Testis (tissue), 3 donors: ENCODE results near the gene ZBED1. TPM values are rescaled to one million over a fixed set of nuclear protein-coding genes. Genes with fewer than 3 reads are reported as not detected.

Experiments used
- DNase-seq: peaks from one replicate; pipeline ENCODE4 v3.0.0-alpha.2; 2019
- H3K27ac ChIP-seq, 2 donors: fragments of 200-600 bp; sonication (generic); one replicate each; pipeline ENCODE4 v1.5.1; 2019
- H3K27me3 ChIP-seq: fragments of 200-600 bp; sonication (generic); one replicate; pipeline ENCODE4 v1.5.1; 2019
- H3K36me3 ChIP-seq: fragments of 200-600 bp; sonication (generic); one replicate; pipeline ENCODE4 v1.5.1; 2017; ENCODE audit warnings: low read depth; ENCODE audit errors: missing control alignments
- H3K4me1 ChIP-seq: fragments of 200-600 bp; sonication (generic); one replicate; pipeline ENCODE4 v1.5.1; 2019
- H3K4me3 ChIP-seq, 2 donors: fragments of 200-600 bp; sonication (generic); one replicate each; pipeline ENCODE4 v1.5.1; 2017 to 2019
- H3K9me3 ChIP-seq: fragments of 200-600 bp; sonication (generic); one replicate; pipeline ENCODE4 v1.5.1; 2017
- POLR2A ChIP-seq: fragments of 450-650 bp; IDR thresholded peaks from one replicate; pipeline ENCODE4 v1.6.1; 2017; ENCODE audit warnings: antibody characterized with exemption, mild to moderate bottlenecking, moderate library complexity
- WGBS, 2 donors: methylation state at CpG; one replicate each; pipeline ENCODE4 v1.1.5; 2018; 5-methylcytosine and 5-hydroxymethylcytosine counted together
- intact Hi-C: fragments of 100-400 bp; cut with DNase I; formaldehyde crosslinking; loops from one replicate; pipeline ENCODE4 v1.15.1; 2023; ENCODE audit warnings: low total_unique reads
- polyA plus RNA-seq: library from polyadenylated mRNA; stranded (reverse); fragments of 350-450 nt; fragmentation: Illumina TruSeq; extraction: RNeasy Lipid Tissue Mini Kit (QIAGEN cat#74804); gene quantifications from one replicate; pipeline ENCODE4 v1.2.3, GENCODE V29; 2014; ENCODE audit warnings: low read depth, low replicate concordance; ENCODE audit not compliant: insufficient read depth
- total RNA-seq, 2 donors: library from RNA; depleted of rRNA; stranded (reverse); fragments of >200 nt; gene quantifications; one replicate each; pipeline ENCODE4 v1.2.3, GENCODE V29; 2016
- TF ChIP-seq, protein P1 (sequence below), 3 experiments: fragments of 450-650 bp in 2 of 3; fragments of 200-600 bp in 1 of 3; sonication (generic) in 1 of 3; IDR thresholded peaks; one replicate each; pipeline ENCODE4 v1.5.1; 2016 to 2019; ENCODE audit warnings: antibody characterized with exemption in 3 of 3, mild to moderate bottlenecking in 2 of 3, moderate library complexity in 1 of 3

The ZBED1 gene
- total and polyA plus RNA-seq, 3 donors from 2014 or later, result 24.2 to 77.0 (median 47.2) TPM

DNA sequence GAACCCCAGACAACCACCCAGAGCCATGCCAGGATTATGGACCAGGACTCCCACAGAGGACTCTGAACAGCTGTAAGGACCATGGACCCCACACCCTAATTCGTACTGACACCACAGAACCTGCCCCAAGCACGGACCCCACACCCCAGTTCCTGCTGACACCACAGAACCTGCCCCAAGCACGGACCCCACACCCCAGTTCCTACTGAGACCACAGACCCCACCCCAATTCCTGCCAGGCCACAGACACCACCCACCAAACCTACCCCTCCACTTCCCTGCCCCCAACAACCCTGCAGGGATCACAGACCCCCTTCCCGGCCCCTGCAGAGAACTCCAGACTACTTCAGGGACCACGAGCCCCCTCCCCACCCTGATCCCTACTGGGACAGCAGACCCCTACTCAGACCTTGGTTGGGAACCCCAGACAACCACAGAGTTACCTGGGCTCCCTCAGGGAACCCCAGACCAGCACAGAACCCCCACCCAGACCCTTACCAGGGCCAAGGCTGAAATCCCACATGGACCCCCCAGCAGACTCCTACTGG lies 1.4 kb upstream of the ZBED1 start:
- H3K4me1 ChIP-seq, result peaks cover 28% of the 10 kb centered on the region
- TF ChIP-seq POLR2A, result no peak
- intact Hi-C loops, result no loop called here
- no peaks in the 10 kb centered on the region for H3K27me3 ChIP-seq
- no peak for DNase-seq
- H3K36me3 ChIP-seq, result no peaks in the 10 kb centered on the region
- no peak overlapping the region for H3K4me3 ChIP-seq
- H3K9me3 ChIP-seq, result no peaks in the 10 kb centered on the region
- 84 to 90% methylated on average over 5 of the region's 5 CpGs for WGBS, 2 donors
- H3K27ac ChIP-seq, result no peak overlapping the region

DNA sequence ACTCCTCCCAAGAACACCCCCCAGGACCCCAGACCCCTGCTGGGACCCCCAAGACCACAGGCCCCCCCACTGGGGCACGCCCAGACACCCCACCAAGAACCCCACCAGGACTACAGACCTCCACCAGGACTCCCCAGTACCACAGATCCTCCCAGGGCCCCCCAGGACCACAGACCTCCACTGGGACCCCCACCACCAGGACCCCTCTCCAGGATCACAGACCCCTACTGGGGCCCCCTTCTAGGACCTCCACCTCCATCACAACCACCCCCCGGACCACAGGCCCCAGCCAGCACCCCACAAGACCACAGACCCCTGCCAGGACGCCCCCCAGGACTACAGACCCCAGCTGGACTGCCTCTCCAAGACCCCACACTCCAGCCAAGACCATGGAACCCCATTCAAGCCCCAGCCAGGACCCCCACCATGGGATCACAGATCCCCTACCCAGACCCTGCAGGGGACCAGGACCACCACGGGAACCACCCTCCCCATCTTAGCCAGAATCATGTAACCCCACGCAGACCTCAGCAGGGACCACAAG lies 855 bp upstream of the ZBED1 start:
- TF ChIP-seq POLR2A, result no peak
- TF ChIP-seq, protein P1, sequence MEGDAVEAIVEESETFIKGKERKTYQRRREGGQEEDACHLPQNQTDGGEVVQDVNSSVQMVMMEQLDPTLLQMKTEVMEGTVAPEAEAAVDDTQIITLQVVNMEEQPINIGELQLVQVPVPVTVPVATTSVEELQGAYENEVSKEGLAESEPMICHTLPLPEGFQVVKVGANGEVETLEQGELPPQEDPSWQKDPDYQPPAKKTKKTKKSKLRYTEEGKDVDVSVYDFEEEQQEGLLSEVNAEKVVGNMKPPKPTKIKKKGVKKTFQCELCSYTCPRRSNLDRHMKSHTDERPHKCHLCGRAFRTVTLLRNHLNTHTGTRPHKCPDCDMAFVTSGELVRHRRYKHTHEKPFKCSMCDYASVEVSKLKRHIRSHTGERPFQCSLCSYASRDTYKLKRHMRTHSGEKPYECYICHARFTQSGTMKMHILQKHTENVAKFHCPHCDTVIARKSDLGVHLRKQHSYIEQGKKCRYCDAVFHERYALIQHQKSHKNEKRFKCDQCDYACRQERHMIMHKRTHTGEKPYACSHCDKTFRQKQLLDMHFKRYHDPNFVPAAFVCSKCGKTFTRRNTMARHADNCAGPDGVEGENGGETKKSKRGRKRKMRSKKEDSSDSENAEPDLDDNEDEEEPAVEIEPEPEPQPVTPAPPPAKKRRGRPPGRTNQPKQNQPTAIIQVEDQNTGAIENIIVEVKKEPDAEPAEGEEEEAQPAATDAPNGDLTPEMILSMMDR (IDR thresholded peaks at IDR 0.05), result no peak
- Histone ChIP-seq H3K27ac (no peak overlapping the region), H3K27me3 (no peaks in the 10 kb centered on the region), H3K4me3 (no peak overlapping the region), H3K9me3 (no peaks in the 10 kb centered on the region), H3K36me3 (no peaks in the 10 kb centered on the region), H3K4me1 (peaks cover 31% of the 10 kb centered on the region)
- 88 to 94% methylated on average over 4 to 5 of the region's 5 CpGs for WGBS, 2 donors
- intact Hi-C loops, result no loop called here
- no peak for DNase-seq

DNA sequence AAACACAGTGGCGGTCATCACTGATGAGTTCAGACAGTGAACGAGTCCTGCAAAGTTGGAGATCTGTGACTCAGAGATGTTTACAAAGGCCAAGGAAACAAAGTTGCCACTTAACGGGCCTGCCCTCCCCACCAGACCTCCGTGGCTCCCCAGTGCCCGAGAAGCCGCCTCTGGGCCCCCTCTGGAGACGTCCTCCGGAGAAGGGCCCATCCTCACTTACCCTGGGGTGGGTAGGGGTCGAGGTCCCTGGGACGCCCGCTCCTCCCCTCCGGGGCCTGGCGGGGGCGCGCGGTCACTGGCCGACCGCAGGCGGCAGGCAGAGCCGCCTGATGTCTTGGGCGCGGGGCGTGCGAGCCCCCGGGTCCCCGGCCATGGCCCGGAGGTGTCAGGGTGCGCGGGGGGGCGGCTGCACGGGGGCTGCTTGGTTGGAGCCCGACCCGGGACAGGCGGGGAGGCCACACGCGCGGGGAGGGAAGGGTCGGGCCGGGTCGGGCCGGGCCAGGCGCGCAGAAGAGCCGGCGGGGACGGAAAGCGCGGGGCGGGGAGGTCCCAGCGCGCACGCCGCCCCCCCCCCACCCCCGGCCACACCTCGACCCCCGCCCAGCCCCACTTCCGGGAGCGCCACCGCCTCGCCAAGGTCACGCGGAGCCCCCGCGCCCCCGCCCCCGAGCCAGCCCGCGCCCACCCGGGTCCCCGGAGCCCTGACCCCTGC lies 529 bp downstream of the ZBED1 start:
- Histone ChIP-seq H3K27ac (peak overlapping the region; percentile 98), H3K36me3 (no peaks in the 10 kb centered on the region), H3K9me3 (no peaks in the 10 kb centered on the region), H3K4me3 (peak overlapping the region; percentile 88 to 91), H3K27me3 (no peaks in the 10 kb centered on the region), H3K4me1 (peaks cover 31% of the 10 kb centered on the region)
- no peak for TF ChIP-seq POLR2A
- TF ChIP-seq, protein P1 (IDR thresholded peaks at IDR 0.05), result no peak
- 0 to 2% methylated on average over 5 to 9 of the region's 70 CpGs for WGBS, 2 donors
- DNase-seq, result peak; percentile 68
- intact Hi-C loops, result no loop called here

DNA sequence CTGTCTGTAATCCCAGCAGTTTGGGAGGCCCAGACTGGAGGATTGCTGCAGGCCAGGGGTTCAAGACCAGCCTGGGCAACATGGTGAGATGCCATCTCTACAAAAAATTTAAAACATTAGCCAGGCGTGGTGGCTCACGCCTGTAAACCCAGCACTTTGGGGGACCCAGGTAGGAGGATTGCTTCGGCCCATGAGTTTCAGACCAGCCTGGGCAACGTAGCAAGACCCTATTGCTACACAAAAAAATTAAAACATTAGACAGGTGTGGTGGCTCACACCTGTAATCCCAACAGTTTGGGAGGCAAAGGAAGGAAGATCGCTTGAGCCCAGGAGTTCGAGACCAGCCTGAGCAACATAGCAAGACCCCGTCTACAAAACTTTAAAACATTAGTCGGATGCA lies 1.3 kb downstream of the ZBED1 start:
- WGBS, 2 donors, result 72 to 79% methylated on average over 8 of the region's 8 CpGs

DNA sequence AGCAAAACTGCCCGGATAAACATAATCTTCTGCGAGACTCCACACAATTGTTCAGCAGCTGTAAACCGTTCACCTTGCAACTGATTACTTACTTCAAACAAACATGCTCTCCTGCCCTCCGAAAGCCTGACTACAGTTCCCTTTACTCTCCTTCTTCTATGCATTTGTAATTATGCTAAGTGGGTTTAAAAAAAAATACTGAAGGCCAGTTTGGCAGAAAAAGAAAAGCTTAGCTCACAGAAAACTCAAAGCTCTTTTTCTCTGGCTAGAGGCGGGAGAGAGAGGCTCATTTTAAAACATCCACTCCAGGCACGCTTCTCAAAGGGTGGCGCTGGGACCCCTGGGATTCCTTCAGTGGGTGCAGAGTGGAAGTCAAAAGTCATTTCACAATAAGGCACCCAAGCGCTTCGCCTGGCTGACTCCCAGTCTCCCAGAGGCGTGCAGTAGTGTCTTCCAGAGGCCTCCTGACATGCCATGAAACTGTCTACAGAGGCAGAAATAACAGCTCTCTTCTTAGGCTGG lies 1.9 kb downstream of the ZBED1 start:
- Histone ChIP-seq H3K4me3 (peak overlapping the region in 1 of 2 donors; percentile 8), H3K4me1 (peaks cover 31% of the 10 kb centered on the region), H3K27me3 (no peaks in the 10 kb centered on the region), H3K27ac (peak overlapping the region; percentile 98), H3K36me3 (no peaks in the 10 kb centered on the region), H3K9me3 (no peaks in the 10 kb centered on the region)
- WGBS, 2 donors, result 13 to 17% methylated on average over 10 of the region's 10 CpGs
- no peak for TF ChIP-seq POLR2A
- TF ChIP-seq, protein P1 (IDR thresholded peaks at IDR 0.05), result no peak
- peak; percentile 70 for DNase-seq
- intact Hi-C loops, result no loop called here

More for the DNA sequence above, 1.3 kb downstream of the ZBED1 start:
- DNase-seq, result no peak
- Histone ChIP-seq H3K27ac (peak overlapping the region; percentile 98), H3K4me3 (peak overlapping the region; percentile 88 to 91), H3K4me1 (peaks cover 31% of the 10 kb centered on the region), H3K27me3 (no peaks in the 10 kb centered on the region), H3K9me3 (no peaks in the 10 kb centered on the region), H3K36me3 (no peaks in the 10 kb centered on the region)
- intact Hi-C loops, result no loop called here
- TF ChIP-seq, protein P1 (IDR thresholded peaks at IDR 0.05), result no peak
- no peak for TF ChIP-seq POLR2A
